Activated T-helper 2 cell treated with anti-CD3 and anti-CD28 coated beads, Interferon-gamma antibody, Interleukin-2, Interleukin-4, amounts not matched to agents 10 μg/mL and 5 μg/mL and 100 μg/mL, durations not matched to agents 14 hours and 24 hours and 36 hours (primary cell): ENCODE data around the gene DMRT2. TPM values are rescaled to one million over a fixed set of nuclear protein-coding genes. Genes with fewer than 3 reads are reported as not detected.

Source experiments
- total RNA-seq: library from RNA; stranded (reverse); gene quantifications from 2 replicates; pipeline ENCODE4 v1.2.3, GENCODE V29; 2022

Gene DMRT2
- total RNA-seq, 1 donor from 2014 or later: 1.2 TPM

Other genes starting within 250 kb of the DMRT2 start
- gene DMRT1, start 208.7 kb upstream of the DMRT2 start, total RNA-seq: not detected in 2 replicates
- not detected in 2 replicates for gene DMRT3, start 73.7 kb upstream of the DMRT2 start, total RNA-seq